Activated gamma-delta T cell treated with Interleukin-2 at 50 U/mL for 16 hours (primary cell): ENCODE results near the gene SLC16A7.

Source experiments
- DNase-seq: peaks from one replicate; pipeline ENCODE4 v3.0.0-alpha.2; 2020

Gene SLC16A7

GRCh38 chr12:59626382-59626781 is 30.6 kb downstream of the SLC16A7 start:
- no peak for DNase-seq

DNA sequence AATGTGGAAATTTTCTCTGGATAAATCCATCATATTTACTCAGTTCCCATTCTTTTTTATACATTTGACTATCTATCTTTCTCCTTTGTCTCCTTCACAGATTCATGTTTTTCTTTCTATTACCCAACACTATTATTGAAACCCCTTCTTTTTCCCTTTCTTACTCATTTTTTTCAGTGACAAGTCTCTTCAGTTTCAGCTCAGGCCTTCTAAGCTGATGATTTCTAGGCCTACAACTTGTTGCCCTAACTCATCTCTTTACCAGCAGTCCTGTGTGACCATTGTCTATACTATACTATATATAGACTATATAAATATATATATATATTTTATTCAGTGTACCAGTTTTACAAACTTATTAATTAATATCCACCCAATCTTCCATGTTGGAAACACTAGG is 31.8 kb downstream of the SLC16A7 start:
- DNase-seq, result no peak

DNA sequence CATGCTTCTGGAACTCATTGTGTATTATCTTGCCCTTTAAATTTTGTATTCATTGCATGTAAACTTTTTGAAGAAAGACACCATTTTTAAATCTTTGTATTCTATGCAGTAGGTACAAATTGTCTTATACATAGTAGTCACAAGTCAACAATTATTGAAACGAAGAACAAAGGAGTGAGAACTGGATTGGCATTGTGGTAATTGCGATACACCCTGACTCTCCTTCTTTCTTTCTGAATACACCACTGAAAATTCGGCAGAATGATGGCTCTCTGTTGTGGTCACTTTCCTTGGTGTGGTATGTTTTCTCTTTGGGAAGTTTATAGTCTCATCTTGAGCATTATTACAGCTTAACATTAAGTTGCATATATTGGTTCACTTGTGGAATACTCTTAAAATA is 34.1 kb downstream of the SLC16A7 start:
- DNase-seq, result no peak

GRCh38 chr12:59632408-59632807 is 36.6 kb downstream of the SLC16A7 start:
- no peak for DNase-seq

- no peak for DNase-seq
These were observed 38.4 kb downstream of the SLC16A7 start for GRCh38 chr12:59634254-59634653.

DNA sequence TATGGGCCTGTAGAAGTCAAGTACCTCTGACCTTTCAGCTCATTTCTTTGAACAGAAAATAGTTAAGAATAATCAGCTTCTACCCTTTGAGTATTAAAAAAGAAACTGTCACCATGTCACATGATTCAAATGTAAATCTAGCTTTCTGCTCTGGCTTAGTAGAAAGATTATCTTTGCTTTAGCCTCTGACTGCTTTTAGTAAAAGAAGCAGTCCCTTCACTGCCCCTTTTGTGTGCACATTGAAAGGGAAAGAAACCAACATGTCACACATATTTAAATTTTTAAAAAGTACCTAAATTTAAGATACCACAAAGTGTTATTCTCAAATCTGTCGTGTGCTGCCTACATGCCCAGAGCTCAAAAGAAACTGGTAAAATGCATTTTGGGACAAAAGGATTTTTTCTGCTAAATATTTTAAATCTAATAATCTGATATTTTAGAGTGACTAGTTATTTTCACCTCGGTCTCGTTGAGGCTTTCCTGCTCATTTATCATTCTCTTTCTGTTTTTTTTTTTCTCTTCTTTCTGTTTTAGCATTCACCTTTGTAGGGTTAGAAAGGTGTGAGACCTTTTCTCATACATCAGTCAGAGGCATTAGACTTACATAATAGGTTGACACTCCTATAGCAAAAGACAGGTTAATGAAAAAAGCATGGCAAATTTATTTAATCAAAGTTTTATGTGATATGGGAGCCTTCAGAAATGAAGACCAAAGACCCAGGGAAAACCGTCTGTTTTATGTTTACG is 41.3 kb downstream of the SLC16A7 start:
- no peak for DNase-seq

DNA sequence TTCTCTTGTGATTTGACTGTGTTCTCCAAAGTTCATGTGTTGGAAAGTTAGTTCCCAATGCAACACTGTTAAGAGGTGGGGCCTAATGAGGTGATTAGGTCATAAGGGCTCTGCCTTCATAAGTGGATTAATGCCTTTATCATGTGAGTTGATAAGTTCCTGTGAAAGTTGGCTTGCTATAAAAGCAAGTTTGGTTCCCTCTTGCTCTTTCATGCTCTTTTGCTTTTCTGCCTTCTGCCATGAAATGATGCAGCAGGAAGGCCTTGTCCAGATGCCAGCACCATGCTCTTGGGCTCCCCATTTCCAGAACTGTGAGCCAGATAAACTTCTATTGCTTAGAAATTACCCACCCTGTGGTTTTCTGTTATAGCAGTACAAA is 41.9 kb downstream of the SLC16A7 start:
- DNase-seq, result no peak

DNA sequence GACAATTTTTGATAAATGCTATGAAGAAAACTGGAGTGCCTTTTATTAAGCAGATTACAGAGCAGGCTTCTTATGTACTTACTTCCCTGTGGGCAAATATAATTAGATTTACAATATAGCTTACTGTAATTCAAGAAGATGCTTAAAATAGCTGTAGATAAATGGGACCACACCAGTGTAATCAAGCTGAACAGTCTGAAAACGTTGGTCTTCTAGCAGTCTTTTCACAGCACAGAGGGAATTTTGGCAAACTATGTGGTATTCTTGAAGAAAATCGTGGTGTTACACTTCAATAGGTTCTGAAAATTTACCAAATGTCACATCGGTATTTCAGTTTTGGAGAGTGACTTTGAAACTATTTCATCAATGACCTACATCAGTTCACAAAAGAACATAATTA is 47.7 kb downstream of the SLC16A7 start:
- no peak for DNase-seq

DNA sequence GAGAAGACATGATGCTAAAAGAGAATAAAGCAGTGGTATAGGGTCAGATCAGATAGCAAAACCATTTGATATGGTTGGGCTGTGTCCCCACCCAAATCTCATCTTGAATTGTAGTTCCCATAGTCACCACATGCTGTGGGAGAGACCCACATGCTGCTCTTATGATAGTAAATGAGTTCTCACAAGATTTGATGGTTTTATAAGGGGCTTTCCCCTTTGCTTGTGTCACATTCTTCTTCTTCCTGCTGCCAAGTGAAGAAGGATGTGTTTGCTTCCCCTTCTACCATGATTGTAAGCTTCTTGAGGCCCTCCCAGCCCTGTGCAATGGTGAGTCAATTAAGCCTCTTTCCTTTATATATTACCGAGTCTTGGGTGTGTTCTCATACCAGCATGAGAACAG is 49.4 kb downstream of the SLC16A7 start:
- DNase-seq, result no peak

GRCh38 chr12:59646636-59647035 is 50.8 kb downstream of the SLC16A7 start:
- no peak for DNase-seq

- DNase-seq, result no peak
These were observed 53.4 kb downstream of the SLC16A7 start for GRCh38 chr12:59649203-59649602.

- DNase-seq, result no peak
These were observed 54.9 kb downstream of the SLC16A7 start for GRCh38 chr12:59650588-59651228.

DNA sequence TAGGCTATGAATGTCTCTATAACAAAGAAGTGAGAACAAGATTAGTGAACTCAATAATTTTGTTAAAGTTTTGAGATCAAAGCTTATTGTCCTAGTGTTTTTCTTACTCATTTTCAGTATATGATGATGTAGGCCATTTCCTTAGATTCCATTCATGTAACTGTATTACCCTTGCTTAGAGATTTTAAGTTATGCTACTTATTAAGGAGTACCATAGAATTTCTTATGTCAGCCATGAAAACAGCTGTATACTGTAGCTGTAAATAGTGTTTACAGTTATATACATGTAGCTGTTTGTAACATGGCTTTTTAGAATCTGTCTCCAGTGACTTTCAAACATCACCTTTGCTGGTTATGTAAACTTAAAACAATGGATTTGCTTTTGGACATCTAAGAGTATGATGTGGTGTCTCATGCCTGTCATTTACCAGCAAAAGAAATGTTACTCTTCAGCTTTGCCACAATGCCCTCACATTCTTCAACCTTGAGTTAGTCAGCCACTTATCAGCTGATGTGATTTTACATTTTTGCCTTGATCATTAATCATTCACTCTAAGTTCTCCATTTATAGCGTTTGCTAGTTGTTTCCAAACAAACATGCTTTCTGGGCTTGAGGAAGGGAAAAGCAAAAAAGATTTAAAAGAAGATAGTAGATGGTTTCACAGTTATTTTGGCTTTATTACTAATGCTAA is 55.5 kb downstream of the SLC16A7 start:
- DNase-seq, result no peak

DNA sequence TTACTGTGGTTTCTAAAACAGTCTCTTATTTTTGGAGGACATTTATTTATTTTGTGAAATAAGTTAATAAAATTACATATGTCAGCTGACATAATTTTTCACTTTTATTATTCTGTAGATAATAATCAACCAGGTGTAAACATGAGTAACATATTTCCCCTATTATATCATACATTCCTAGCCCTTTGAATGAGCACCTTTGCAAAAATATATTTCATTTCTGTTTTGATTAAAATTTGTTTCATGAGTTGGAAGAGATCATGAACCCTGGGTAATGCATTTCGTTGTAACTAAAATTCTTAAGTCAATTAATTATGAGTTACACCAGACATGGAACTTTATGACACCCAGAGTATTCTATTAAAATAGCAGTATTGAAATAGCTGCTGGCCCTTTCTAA is 56.3 kb downstream of the SLC16A7 start:
- no peak for DNase-seq

GRCh38 chr12:59654061-59654460 is 58.2 kb downstream of the SLC16A7 start:
- no peak for DNase-seq

DNA sequence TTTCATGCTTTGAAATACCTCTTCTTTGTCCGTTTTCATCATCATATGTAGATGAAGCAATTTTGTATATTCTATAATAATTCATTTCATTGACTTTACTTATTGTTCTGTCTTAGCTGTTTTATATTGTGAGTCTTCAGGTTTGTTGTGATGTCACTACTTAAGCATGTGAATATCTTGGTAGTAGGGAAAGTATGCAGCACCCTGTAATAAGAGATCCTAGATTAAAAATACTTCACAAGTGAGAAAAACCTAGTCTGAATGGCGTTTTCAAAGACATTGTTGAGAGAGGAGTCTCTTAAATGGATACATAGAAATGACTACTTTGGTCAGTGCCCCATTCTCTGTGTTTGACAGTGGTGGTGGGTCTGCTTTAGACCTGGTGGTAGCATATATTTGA is 61.4 kb downstream of the SLC16A7 start:
- no peak for DNase-seq

DNA sequence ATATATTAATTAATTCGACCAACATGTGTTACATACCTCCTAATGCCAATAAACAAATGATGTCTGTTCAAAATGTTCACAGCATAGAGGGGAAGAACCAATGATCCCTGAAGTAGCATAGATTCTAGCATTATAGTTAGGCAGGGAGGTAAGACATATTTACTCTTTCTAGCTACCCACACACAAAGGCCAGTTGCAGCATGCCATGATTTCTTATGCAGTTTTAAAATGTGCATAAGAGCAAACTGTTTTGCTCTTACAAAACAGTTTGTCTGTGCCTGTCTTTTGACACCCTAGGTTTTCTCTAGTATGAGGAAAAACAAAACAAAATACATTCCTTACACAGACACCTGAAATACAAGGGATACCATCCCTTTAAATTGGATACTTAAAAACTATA is 61.9 kb downstream of the SLC16A7 start:
- no peak for DNase-seq

- no peak for DNase-seq
These were observed 64.3 kb downstream of the SLC16A7 start for GRCh38 chr12:59660148-59660547.

GRCh38 chr12:59660921-59661597 is 65.2 kb downstream of the SLC16A7 start:
- DNase-seq, result no peak

GRCh38 chr12:59664495-59664894 is 68.7 kb downstream of the SLC16A7 start:
- no peak for DNase-seq

DNA sequence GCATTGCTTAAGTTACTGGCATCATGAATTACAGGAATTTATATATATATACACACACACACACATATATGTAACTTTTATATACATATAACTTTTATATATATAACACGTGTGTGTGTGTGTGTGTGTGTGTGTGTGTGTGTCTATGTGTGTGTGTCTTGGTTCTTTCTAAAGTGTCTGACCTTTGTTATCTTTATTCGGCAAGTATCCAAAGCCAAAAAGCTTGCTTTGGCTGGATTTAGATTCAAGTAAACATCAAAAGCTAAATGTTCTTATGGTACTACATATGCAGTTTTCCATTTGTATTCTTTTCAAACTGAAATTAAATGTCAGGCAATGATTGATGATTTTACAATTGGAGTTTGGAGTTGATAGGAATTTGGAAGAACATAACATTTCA is 69.9 kb downstream of the SLC16A7 start:
- no peak for DNase-seq

- DNase-seq, result no peak
These were observed 72.8 kb downstream of the SLC16A7 start for GRCh38 chr12:59668674-59669073.

- DNase-seq, result no peak
These were observed 76.4 kb downstream of the SLC16A7 start for GRCh38 chr12:59672273-59672672.

DNA sequence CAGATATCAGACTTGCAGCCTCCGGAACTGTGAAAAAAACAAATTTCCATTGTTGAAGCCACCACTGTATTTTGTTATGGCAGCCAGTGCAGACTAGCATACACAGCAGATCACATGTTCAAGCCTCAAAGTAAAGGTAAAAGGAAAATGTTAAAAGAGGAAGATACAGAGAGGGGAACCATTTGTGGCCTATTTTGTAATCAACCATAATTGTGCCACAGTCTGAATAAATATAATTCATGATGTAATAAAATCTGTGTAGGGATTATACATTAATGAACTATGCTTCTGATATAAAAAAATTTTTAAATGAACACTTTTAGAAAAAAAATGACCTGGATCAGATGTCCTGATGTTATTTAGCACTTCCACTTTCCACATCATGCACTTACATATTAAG is 79.6 kb downstream of the SLC16A7 start:
- no peak for DNase-seq
